GM12878 (cell line): Measurements from ENCODE around the gene SPATA18. TPM values are rescaled to one million over a fixed set of nuclear protein-coding genes. Genes with fewer than 3 reads are reported as not detected.
"Not testable (repeated sequence)": the region's sequence is repeated elsewhere in the genome, so short reads cannot be mapped to it uniquely, and the experiment has no call there.

Experiments
- ATAC-seq: fragments of 200-7000 bp; cut with Tn5 transposase; 3 replicates; pipeline ENCODE4 v1.9.1; 2020; ENCODE audit warnings: mild to moderate bottlenecking, moderate library complexity
- BruUV-seq: library from RNA; stranded (reverse); fragments of 400-500 nt; replicated peaks from 2 replicates; lab custom pipeline; 2021; lab: Mats Ljungman, UMichigan
- CTCF ChIA-PET: fragments of 300-600 bp; sonication (Branson Sonifier 250); formaldehyde crosslinking; extraction: SDS; loops from one replicate; lab custom pipeline; 2021; ENCODE audit warnings: inconsistent platforms; lab: Yijun Ruan, JAX
- POLR2A ChIA-PET: fragments of 350-600 bp; formaldehyde crosslinking; extraction: SDS; loops from one replicate; lab custom pipeline; 2021; ENCODE audit warnings: inconsistent platforms; lab: Charles Lee
- RAD21 ChIA-PET: fragments of 300-600 bp; sonication (Branson Sonifier 250); formaldehyde crosslinking; loops from one replicate; lab custom pipeline; 2023; ENCODE audit warnings: antibody characterized with exemption; ENCODE audit not compliant: unreplicated experiment; lab: Charles Lee
- SMC1A ChIA-PET: fragments of 300-600 bp; sonication (Branson Sonifier 250); formaldehyde crosslinking; loops from one replicate; lab custom pipeline; 2023; ENCODE audit not compliant: unreplicated experiment, uncharacterized antibody; lab: Charles Lee
- DNase-seq: peaks from one replicate; pipeline ENCODE4 v3.0.0-alpha.2; 2011; ENCODE audit warnings: low read depth, low spot score
- FAIRE-seq: peaks from 3 replicates; lab custom pipeline; 2011; peaks lifted over from hg19 to GRCh38; lab: Jason Lieb, UNC
- H2AFZ ChIP-seq: 2 replicates; pipeline ENCODE4 v1.6.0; 2011; ENCODE audit warnings: low read depth, low read length, control low read depth; ENCODE audit not compliant: control insufficient read depth
- H3K27ac ChIP-seq: 2 replicates; pipeline ENCODE4 v1.5.1; 2011; ENCODE audit warnings: control low read depth; ENCODE audit not compliant: control insufficient read depth, insufficient read depth
- H3K27me3 ChIP-seq, 2 experiments: replicated peaks in 1 of 2; 2 replicates each; pipeline versions ENCODE4 v1.6.0 to v1.6.1; 2011; ENCODE audit warnings: low read length in 1 of 2; ENCODE audit not compliant: control insufficient read depth in 2 of 2, insufficient read depth in 2 of 2
- H3K36me3 ChIP-seq, 2 experiments: 2 replicates each; pipeline ENCODE4 v1.5.1; 2011; ENCODE audit warnings: low read length in 1 of 2; ENCODE audit not compliant: control insufficient read depth in 2 of 2, insufficient read depth in 2 of 2
- H3K4me1 ChIP-seq: 2 replicates; pipeline ENCODE4 v1.6.1; 2011; ENCODE audit warnings: mild to moderate bottlenecking, low read length, moderate library complexity, mixed read lengths; ENCODE audit not compliant: control insufficient read depth, insufficient read depth
- H3K4me2 ChIP-seq: 2 replicates; pipeline ENCODE4 v1.6.0; 2011; ENCODE audit warnings: control low read depth; ENCODE audit not compliant: control insufficient read depth, insufficient read depth
- H3K4me3 ChIP-seq: fragments of 200-600 bp; sonication (generic); 2 replicates; pipeline ENCODE4 v1.5.1; 2016
- H3K79me2 ChIP-seq: 2 replicates; pipeline ENCODE4 v1.6.0; 2011; ENCODE audit warnings: low read length; ENCODE audit not compliant: control insufficient read depth, insufficient read depth
- H3K9ac ChIP-seq: 2 replicates; pipeline ENCODE4 v1.8.0; 2011; ENCODE audit warnings: low read length, control low read depth, mixed read lengths; ENCODE audit not compliant: control insufficient read depth, insufficient read depth
- H3K9me3 ChIP-seq: replicated peaks from 3 replicates; pipeline ENCODE4 v1.5.1; 2011; ENCODE audit warnings: mild to moderate bottlenecking, low read length; ENCODE audit not compliant: control insufficient read depth, insufficient read depth
- H4K20me1 ChIP-seq: 2 replicates; pipeline ENCODE4 v1.6.0; 2011; ENCODE audit not compliant: control insufficient read depth, insufficient read depth
- CREM ChIP-seq: IDR thresholded peaks from 2 replicates; pipeline ENCODE4 v1.6.1; 2014; ENCODE audit warnings: antibody characterized with exemption, low read depth
- CUX1 ChIP-seq: IDR thresholded peaks from 2 replicates; pipeline ENCODE4 v1.6.1; 2012; ENCODE audit warnings: improper control_type of control experiment, low read depth, low read length; ENCODE audit not compliant: insufficient replicate concordance
- EGR1 ChIP-seq, 2 experiments: IDR thresholded peaks; 1 replicate in 1 of 2; 2 replicates in 1 of 2; pipeline ENCODE4 v1.6.1; 2011 to 2012; ENCODE audit warnings: low read depth in 2 of 2, low read length in 2 of 2, borderline replicate concordance in 1 of 2, mild to moderate bottlenecking in 1 of 2, moderate library complexity in 1 of 2
- MAX ChIP-seq: IDR thresholded peaks from 2 replicates; pipeline ENCODE4 v1.6.1; 2012; ENCODE audit warnings: low read depth, low read length, improper control_type of control experiment
- MEF2B ChIP-seq: fragments of 450-650 bp; IDR thresholded peaks from 2 replicates; pipeline ENCODE4 v1.6.1; 2018; ENCODE audit warnings: mild to moderate bottlenecking, moderate library complexity; ENCODE audit not compliant: partially characterized antibody, poor library complexity, severe bottlenecking
- SIN3A ChIP-seq: IDR thresholded peaks from 2 replicates; pipeline ENCODE4 v1.6.1; 2012; ENCODE audit warnings: low read depth, low read length, improper control_type of control experiment
- TCF12 ChIP-seq: IDR thresholded peaks from 2 replicates; pipeline ENCODE4 v1.6.1; 2011; ENCODE audit warnings: low read depth, mild to moderate bottlenecking, low read length
- WGBS: methylation state at CpG from one replicate; pipeline ENCODE4 v1.1.6; 2016; ENCODE audit warnings: low lambda C conversion rate; ENCODE audit not compliant: insufficient replicate concordance, insufficient coverage; ENCODE audit errors: missing lambda C conversion rate; 5-methylcytosine and 5-hydroxymethylcytosine counted together
- in situ Hi-C: fragments of 300-500 bp; cut with MboI; formaldehyde crosslinking; loops from 9 replicates; pipeline ENCODE4 v1.14.3; 2018; ENCODE audit warnings: mixed read lengths
- intact Hi-C: fragments of 100-400 bp; cut with micrococcal nuclease; formaldehyde crosslinking; loops from one replicate; pipeline ENCODE4 v1.14.2; 2022; ENCODE audit not compliant: unreplicated experiment
- polyA plus RNA-seq, 11 experiments: library from polyadenylated mRNA; depleted of rRNA in 4 of 11; unstranded in 6 of 11; stranded (reverse) in 5 of 11; fragments of >200 nt; fragmentation: Nextera tagmentation in 4 of 11; fragmentation: Illumina TruSeq in 1 of 11; extraction: Ambion mirVana in 4 of 11; extraction: Trizol in 1 of 11; gene quantifications; 1 replicate in 1 of 11; 2 replicates in 10 of 11; pipeline versions ENCODE4 v1.2.1 to v1.2.3, GENCODE V29; 2011 to 2016; ENCODE audit warnings: inconsistent platforms in 2 of 11, missing spikeins in 2 of 11, low read depth in 1 of 11
- total RNA-seq, 4 experiments: library from RNA; depleted of rRNA in 3 of 4; stranded (reverse); fragments of >200 nt in 3 of 4; fragmentation: Illumina TruSeq in 1 of 4; extraction: Trizol in 1 of 4; gene quantifications; 2 replicates each; pipeline versions ENCODE4 v1.2.1 to v1.2.3, GENCODE V29; 2013 to 2021
- TF ChIP-seq, protein P1 (sequence below): fragments of 450-650 bp; IDR thresholded peaks from 2 replicates; pipeline ENCODE4 v1.6.1; 2017; ENCODE audit warnings: mild to moderate bottlenecking, low read depth, inconsistent platforms; ENCODE audit not compliant: poor library complexity, severe bottlenecking
- TF ChIP-seq, protein P2 (sequence below): IDR thresholded peaks from 2 replicates; pipeline ENCODE4 v1.6.1; 2011; ENCODE audit warnings: mild to moderate bottlenecking, low read depth, low read length, moderate library complexity; ENCODE audit not compliant: insufficient replicate concordance

SPATA18 gene
- total and polyA plus RNA-seq, 10 of the 15 experiments (the other 5 are each of a cell fraction or from before 2014, with no cell fraction given) = 0.39 to 4.5 (median 1.9) TPM

- SMC1A ChIA-PET = no interaction called here
- RAD21 ChIA-PET = no interaction called here
- POLR2A ChIA-PET = no interaction called here
- FAIRE-seq (no peak), ATAC-seq (no peak), DNase-seq (no peak)
- Histone ChIP-seq H3K4me1 (no peaks in the 10 kb centered on the region), H3K4me3 (no peak overlapping the region), H4K20me1 (no peaks in the 10 kb centered on the region)
- CTCF ChIA-PET = no interaction called here
- TF ChIP-seq, protein P1, sequence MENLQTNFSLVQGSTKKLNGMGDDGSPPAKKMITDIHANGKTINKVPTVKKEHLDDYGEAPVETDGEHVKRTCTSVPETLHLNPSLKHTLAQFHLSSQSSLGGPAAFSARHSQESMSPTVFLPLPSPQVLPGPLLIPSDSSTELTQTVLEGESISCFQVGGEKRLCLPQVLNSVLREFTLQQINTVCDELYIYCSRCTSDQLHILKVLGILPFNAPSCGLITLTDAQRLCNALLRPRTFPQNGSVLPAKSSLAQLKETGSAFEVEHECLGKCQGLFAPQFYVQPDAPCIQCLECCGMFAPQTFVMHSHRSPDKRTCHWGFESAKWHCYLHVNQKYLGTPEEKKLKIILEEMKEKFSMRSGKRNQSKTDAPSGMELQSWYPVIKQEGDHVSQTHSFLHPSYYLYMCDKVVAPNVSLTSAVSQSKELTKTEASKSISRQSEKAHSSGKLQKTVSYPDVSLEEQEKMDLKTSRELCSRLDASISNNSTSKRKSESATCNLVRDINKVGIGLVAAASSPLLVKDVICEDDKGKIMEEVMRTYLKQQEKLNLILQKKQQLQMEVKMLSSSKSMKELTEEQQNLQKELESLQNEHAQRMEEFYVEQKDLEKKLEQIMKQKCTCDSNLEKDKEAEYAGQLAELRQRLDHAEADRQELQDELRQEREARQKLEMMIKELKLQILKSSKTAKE = no peak
- no peak for TF ChIP-seq MAX
- TF ChIP-seq CUX1 = no peak
- no peak for TF ChIP-seq SIN3A
- TF ChIP-seq EGR1 (IDR thresholded peaks at IDR 0.05; ENCODE audit: borderline replicate concordance in 1 of 2, low read depth in 2 of 2, low read length in 2 of 2) = no peak
- TF ChIP-seq TCF12 = no peak
- TF ChIP-seq, protein P2, sequence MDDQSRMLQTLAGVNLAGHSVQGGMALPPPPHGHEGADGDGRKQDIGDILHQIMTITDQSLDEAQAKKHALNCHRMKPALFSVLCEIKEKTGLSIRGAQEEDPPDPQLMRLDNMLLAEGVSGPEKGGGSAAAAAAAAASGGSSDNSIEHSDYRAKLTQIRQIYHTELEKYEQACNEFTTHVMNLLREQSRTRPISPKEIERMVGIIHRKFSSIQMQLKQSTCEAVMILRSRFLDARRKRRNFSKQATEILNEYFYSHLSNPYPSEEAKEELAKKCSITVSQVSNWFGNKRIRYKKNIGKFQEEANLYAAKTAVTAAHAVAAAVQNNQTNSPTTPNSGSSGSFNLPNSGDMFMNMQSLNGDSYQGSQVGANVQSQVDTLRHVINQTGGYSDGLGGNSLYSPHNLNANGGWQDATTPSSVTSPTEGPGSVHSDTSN = no peak
- TF ChIP-seq MEF2B = no peak
- no peak for TF ChIP-seq CREM
- TF ChIP-seq, all 136 proteins: peak for 0
- intact Hi-C loops (no loop called here), in situ Hi-C loops (no loop called here)
- Histone ChIP-seq H3K9ac (no peak overlapping the region), H2AFZ (no peak overlapping the region), H3K36me3 (no peaks in the 10 kb centered on the region), H3K9me3 (no peaks in the 10 kb centered on the region), H3K27me3 (peaks cover 0 to 3% of the 10 kb centered on the region in 2 experiments; a peak in 2 of 4 replicates), H3K27ac (no peak overlapping the region), H3K4me2 (no peak overlapping the region), H3K79me2 (no peaks in the 10 kb centered on the region)
- no TSS peak for BruUV-seq
Measured at GRCh38 chr4:52081216-52081615, 30.1 kb downstream of the SPATA18 start.

DNA sequence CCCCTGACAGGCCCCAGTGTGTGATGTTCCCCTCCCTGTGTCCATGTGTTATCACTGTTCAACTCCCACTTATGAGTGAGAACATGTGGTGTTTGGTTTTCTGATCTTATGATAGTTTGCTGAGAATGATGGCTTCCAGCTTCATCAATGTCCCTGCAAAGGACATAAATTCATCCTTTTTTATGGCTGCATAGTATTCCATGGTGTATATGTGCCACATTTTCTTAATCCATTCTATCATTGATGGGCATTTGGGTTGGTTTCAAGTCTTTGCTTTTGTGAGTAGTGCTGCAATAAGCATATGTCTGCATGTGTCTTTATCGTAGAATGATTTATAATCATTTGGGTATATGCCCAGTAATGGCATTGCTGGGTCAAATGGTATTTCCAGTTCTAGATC, 35.3 kb downstream of the SPATA18 start:
- H3K27me3 ChIP-seq, H3K79me2 ChIP-seq, FAIRE-seq, H2AFZ ChIP-seq, DNase-seq, BruUV-seq, H3K4me3 ChIP-seq, H3K36me3 ChIP-seq, RAD21 ChIA-PET, H3K4me1 ChIP-seq, ATAC-seq, intact Hi-C loops, H3K9me3 ChIP-seq, H3K9ac ChIP-seq, SMC1A ChIA-PET, H4K20me1 ChIP-seq, in situ Hi-C loops, CTCF ChIA-PET, H3K27ac ChIP-seq, H3K4me2 ChIP-seq, POLR2A ChIA-PET: not testable (repeated sequence)
- WGBS = 94% methylated on average over 1 of the region's 1 CpG
